H1 (cell line): ENCODE measurements around the gene KLF9. TPM values are rescaled to one million over a fixed set of nuclear protein-coding genes. Genes with fewer than 3 reads are reported as not detected.

Source experiments
- RFX5 ChIP-seq: IDR thresholded peaks from 2 replicates; pipeline ENCODE4 v1.6.1; 2011; ENCODE audit warnings: low read depth, low read length, improper control_type of control experiment, borderline replicate concordance
- polyA plus RNA-seq, 7 experiments: library from polyadenylated mRNA; depleted of rRNA in 3 of 7; stranded (reverse) in 5 of 7; unstranded in 2 of 7; fragments of >200 nt in 5 of 7; fragments of 200-250 nt in 2 of 7; gene quantifications; 1 replicate in 5 of 7; 2 replicates in 1 of 7; 4 replicates in 1 of 7; pipeline versions ENCODE4 v1.2.1 to v1.2.3, GENCODE V29; 2011 to 2013; ENCODE audit warnings: missing spikeins in 2 of 7, mixed read lengths in 2 of 7
- total RNA-seq: library from RNA; stranded (reverse); fragmentation: NEBNext Ultra II Directional; extraction: Animal tissue kit (Norgen Biotek cat#: 25700); gene quantifications from 2 replicates; pipeline ENCODE4 v1.2.1, GENCODE V29; 2021
- TF ChIP-seq, protein P1 (sequence below), 3 experiments: IDR thresholded peaks; 1 replicate in 2 of 3; 2 replicates in 1 of 3; pipeline versions ENCODE4 v1.5.1 to v1.6.1; 2011; ENCODE audit warnings: low read length in 3 of 3, mild to moderate bottlenecking in 3 of 3, inconsistent platforms in 2 of 3, low read depth in 1 of 3, moderate library complexity in 1 of 3; ENCODE audit not compliant: insufficient read depth in 1 of 3; ENCODE audit errors: control extremely low read depth in 1 of 3

The KLF9 gene
- total and polyA plus RNA-seq, 2 of the 8 experiments (the other 6 are each of a cell fraction or from before 2014, with no cell fraction given), result 0.47 to 0.82 TPM

DNA sequence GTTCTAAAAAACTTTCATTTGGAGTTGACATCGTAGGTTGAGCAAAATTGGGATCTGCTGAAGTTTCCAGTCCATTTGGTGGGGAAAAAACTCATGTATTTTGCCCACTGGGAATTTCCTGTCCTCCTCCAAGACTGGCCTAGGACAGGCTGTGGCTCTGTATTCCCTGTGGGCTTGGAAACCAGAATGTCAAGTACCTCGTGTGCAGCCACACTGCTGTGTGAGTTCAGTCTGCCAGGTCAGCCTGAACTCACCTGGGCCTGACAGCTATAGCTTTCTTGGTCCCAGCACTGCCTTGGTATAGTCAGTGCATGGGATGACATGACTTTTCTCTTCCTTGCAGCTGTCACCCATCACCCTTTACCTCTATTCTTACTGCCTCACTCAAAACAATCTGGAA is 35.0 kb upstream of the KLF9 start (continued):
- TF ChIP-seq, protein P1, sequence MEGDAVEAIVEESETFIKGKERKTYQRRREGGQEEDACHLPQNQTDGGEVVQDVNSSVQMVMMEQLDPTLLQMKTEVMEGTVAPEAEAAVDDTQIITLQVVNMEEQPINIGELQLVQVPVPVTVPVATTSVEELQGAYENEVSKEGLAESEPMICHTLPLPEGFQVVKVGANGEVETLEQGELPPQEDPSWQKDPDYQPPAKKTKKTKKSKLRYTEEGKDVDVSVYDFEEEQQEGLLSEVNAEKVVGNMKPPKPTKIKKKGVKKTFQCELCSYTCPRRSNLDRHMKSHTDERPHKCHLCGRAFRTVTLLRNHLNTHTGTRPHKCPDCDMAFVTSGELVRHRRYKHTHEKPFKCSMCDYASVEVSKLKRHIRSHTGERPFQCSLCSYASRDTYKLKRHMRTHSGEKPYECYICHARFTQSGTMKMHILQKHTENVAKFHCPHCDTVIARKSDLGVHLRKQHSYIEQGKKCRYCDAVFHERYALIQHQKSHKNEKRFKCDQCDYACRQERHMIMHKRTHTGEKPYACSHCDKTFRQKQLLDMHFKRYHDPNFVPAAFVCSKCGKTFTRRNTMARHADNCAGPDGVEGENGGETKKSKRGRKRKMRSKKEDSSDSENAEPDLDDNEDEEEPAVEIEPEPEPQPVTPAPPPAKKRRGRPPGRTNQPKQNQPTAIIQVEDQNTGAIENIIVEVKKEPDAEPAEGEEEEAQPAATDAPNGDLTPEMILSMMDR (IDR thresholded peaks at IDR 0.05; ENCODE audit: control extremely low read depth in 1 of 3, insufficient read depth in 1 of 3, low read depth in 1 of 3, low read length in 3 of 3), result no peak
- TF ChIP-seq RFX5, result no peak
